Measurements from ENCODE around the gene DDX17.
"Not testable (repeated sequence)": the region's sequence is repeated elsewhere in the genome, so short reads cannot be mapped to it uniquely, and the experiment has no call there.

Gene DDX17

GRCh38 chr22:38481162-38481870 is 24.8 kb downstream of the DDX17 start:
- Mint-ChIP-seq H3K9me3 (no peaks in the 10 kb centered on the region), H3K27me3 (no peaks in the 10 kb centered on the region), H3K4me3 (no peak overlapping the region), H3K27ac (peak overlapping the region; percentile 69 to 88), H3K4me1 (peaks cover 15% of the 10 kb centered on the region)
- ATAC-seq = no peak
- no peak for DNase-seq

GRCh38 chr22:38479096-38479837 is 26.8 kb downstream of the DDX17 start:
- Mint-ChIP-seq H3K27ac (peak overlapping the region in 1 of 2 donors; percentile 26), H3K27me3 (no peaks in the 10 kb centered on the region), H3K9me3 (no peaks in the 10 kb centered on the region), H3K4me3 (no peak overlapping the region), H3K4me1 (peaks cover 6% of the 10 kb centered on the region)
- ATAC-seq (peak; percentile 6), DNase-seq (no peak)

- Mint-ChIP-seq H3K27me3 (no peaks in the 10 kb centered on the region), H3K9me3 (no peaks in the 10 kb centered on the region), H3K27ac (no peak overlapping the region), H3K4me1 (peaks cover 8% of the 10 kb centered on the region), H3K4me3 (no peak overlapping the region)
- DNase-seq = no peak
- no peak for ATAC-seq
These were observed 28.5 kb downstream of the DDX17 start for GRCh38 chr22:38477585-38477984.

- H3K4me3 Mint-ChIP-seq = no peak overlapping the region
- H3K4me1 Mint-ChIP-seq = peaks cover 8% of the 10 kb centered on the region
- peak overlapping the region in 1 of 2 donors; percentile 9 for H3K27ac Mint-ChIP-seq
- H3K9me3 Mint-ChIP-seq = no peaks in the 10 kb centered on the region
- no peak for ATAC-seq
- no peak for DNase-seq
- H3K27me3 Mint-ChIP-seq = peaks cover 3% of the 10 kb centered on the region
These were observed 32.0 kb downstream of the DDX17 start for GRCh38 chr22:38474003-38474607.

GRCh38 chr22:38471237-38471636 is 34.9 kb downstream of the DDX17 start:
- Mint-ChIP-seq H3K4me1 (peaks cover 24% of the 10 kb centered on the region), H3K9me3 (no peaks in the 10 kb centered on the region), H3K27ac (no peak overlapping the region), H3K27me3 (peaks cover 24% of the 10 kb centered on the region), H3K4me3 (no peak overlapping the region)
- DNase-seq (no peak), ATAC-seq (no peak)

- ATAC-seq, H3K4me3 Mint-ChIP-seq, DNase-seq, H3K27ac Mint-ChIP-seq, H3K9me3 Mint-ChIP-seq: not testable (repeated sequence)
- peaks cover 24% of the 10 kb centered on the region for H3K4me1 Mint-ChIP-seq
- H3K27me3 Mint-ChIP-seq = peaks cover 35% of the 10 kb centered on the region
These were observed 35.9 kb downstream of the DDX17 start for GRCh38 chr22:38470179-38470578.

GRCh38 chr22:38469306-38469781 is 36.8 kb downstream of the DDX17 start:
- Mint-ChIP-seq H3K9me3 (no peaks in the 10 kb centered on the region), H3K4me3 (no peak overlapping the region), H3K4me1 (peaks cover 22% of the 10 kb centered on the region), H3K27me3 (peaks cover 43% of the 10 kb centered on the region), H3K27ac (no peak overlapping the region)
- DNase-seq = no peak
- ATAC-seq = no peak

GRCh38 chr22:38468443-38469305 is 37.4 kb downstream of the DDX17 start:
- DNase-seq = no peak
- Mint-ChIP-seq H3K27ac (no peak overlapping the region), H3K4me1 (peaks cover 16% of the 10 kb centered on the region), H3K4me3 (peak overlapping the region; percentile 74 to 81), H3K27me3 (peaks cover 50% of the 10 kb centered on the region), H3K9me3 (no peaks in the 10 kb centered on the region)
- ATAC-seq = peak; percentile 37

GRCh38 chr22:38467904-38468442 is 38.1 kb downstream of the DDX17 start, which contains the start of gene KDELR3:
TSS of gene KDELR3 (plus strand) at chr22:38468096. CDS start at chr22:38468234, 138 bp downstream.
- Mint-ChIP-seq H3K9me3 (no peaks in the 10 kb centered on the region), H3K27me3 (peaks cover 57% of the 10 kb centered on the region), H3K4me3 (peak within 1 kb of the TSS; percentile 83 to 86), H3K4me1 (peaks cover 22% of the 10 kb centered on the region), H3K27ac (peak within 1 kb of the TSS in 1 of 2 donors; percentile 95)
- DNase-seq (peak; percentile 66 to 68), ATAC-seq (peak; percentile 91)

- H3K9me3 Mint-ChIP-seq = no peaks in the 10 kb centered on the region
- peak overlapping the region; percentile 83 to 86 for H3K4me3 Mint-ChIP-seq
- DNase-seq (no peak), ATAC-seq (peak; percentile 19)
- H3K27ac Mint-ChIP-seq = peak overlapping the region in 1 of 2 donors; percentile 95
- H3K27me3 Mint-ChIP-seq = peaks cover 62% of the 10 kb centered on the region
- H3K4me1 Mint-ChIP-seq = peaks cover 23% of the 10 kb centered on the region
These were observed 38.6 kb downstream of the DDX17 start for GRCh38 chr22:38467438-38467903.

GRCh38 chr22:38465673-38466490 is 40.2 kb downstream of the DDX17 start:
- ATAC-seq (no peak), DNase-seq (no peak)
- no peak overlapping the region for H3K4me3 Mint-ChIP-seq
- no peaks in the 10 kb centered on the region for H3K9me3 Mint-ChIP-seq
- no peak overlapping the region for H3K27ac Mint-ChIP-seq
- H3K27me3 Mint-ChIP-seq = peaks cover 78% of the 10 kb centered on the region
- peaks cover 36% of the 10 kb centered on the region for H3K4me1 Mint-ChIP-seq

- DNase-seq = no peak
- Mint-ChIP-seq H3K27ac (no peak overlapping the region), H3K9me3 (no peaks in the 10 kb centered on the region), H3K4me1 (peaks cover 36% of the 10 kb centered on the region), H3K4me3 (no peak overlapping the region), H3K27me3 (peaks cover 85% of the 10 kb centered on the region)
- no peak for ATAC-seq
These were observed 41.0 kb downstream of the DDX17 start for GRCh38 chr22:38464992-38465672.

GRCh38 chr22:38462960-38463784 is 42.9 kb downstream of the DDX17 start:
- ATAC-seq = no peak
- H3K27ac Mint-ChIP-seq = no peak overlapping the region
- H3K4me1 Mint-ChIP-seq = peaks cover 31% of the 10 kb centered on the region
- H3K4me3 Mint-ChIP-seq = no peak overlapping the region
- DNase-seq = no peak
- no peaks in the 10 kb centered on the region for H3K9me3 Mint-ChIP-seq
- peaks cover 93% of the 10 kb centered on the region for H3K27me3 Mint-ChIP-seq

All from stimulated activated naive CD8-positive, alpha-beta T cell treated with anti-CD3 and anti-CD28 coated beads, Interleukin-15, amount 100 ng/mL, for 72 hours (primary cell).